PFSK-1 (cell line): ENCODE results near the gene POM121L2.

Experiments used
- POLR2AphosphoS5 ChIP-seq: IDR thresholded peaks from 2 replicates; pipeline ENCODE4 v1.6.1; 2012; ENCODE audit warnings: low read depth, mild to moderate bottlenecking, control low read depth, low read length, moderate library complexity
- REST ChIP-seq, 2 experiments: IDR thresholded peaks; 2 replicates each; pipeline versions ENCODE4 v1.6.1 to v1.8.0; 2011 to 2012; ENCODE audit warnings: low read depth in 2 of 2, low read length in 2 of 2, control low read depth in 1 of 2, inconsistent platforms in 1 of 2, mild to moderate bottlenecking in 1 of 2, moderate library complexity in 1 of 2; ENCODE audit not compliant: insufficient read depth in 1 of 2
- TAF1 ChIP-seq: IDR thresholded peaks from 2 replicates; pipeline ENCODE4 v1.6.1; 2012; ENCODE audit warnings: low read length, control low read depth, borderline replicate concordance; ENCODE audit not compliant: insufficient read depth

- TF ChIP-seq POLR2AphosphoS5 (no peak), REST (IDR thresholded peaks at IDR 0.05; ENCODE audit: insufficient read depth in 1 of 2, low read depth in 2 of 2, low read length in 2 of 2) (no peak), TAF1 (peak; percentile 33; the same call in 1 of the 2 replicates)
Observed at GRCh38 chr6:27280064-27280539, 32.0 kb downstream of the POM121L2 start.
